ENCODE measurements around the gene GAB3.
"Not testable (repeated sequence)": the region's sequence is repeated elsewhere in the genome, so short reads cannot be mapped to it uniquely, and the experiment has no call there.

The GAB3 gene

GRCh38 chrX:154654925-154655324 is 96.0 kb downstream of the GAB3 start:
- DNase-seq = no peak

GRCh38 chrX:154654372-154654771 is 96.5 kb downstream of the GAB3 start:
- no peak for DNase-seq

DNA sequence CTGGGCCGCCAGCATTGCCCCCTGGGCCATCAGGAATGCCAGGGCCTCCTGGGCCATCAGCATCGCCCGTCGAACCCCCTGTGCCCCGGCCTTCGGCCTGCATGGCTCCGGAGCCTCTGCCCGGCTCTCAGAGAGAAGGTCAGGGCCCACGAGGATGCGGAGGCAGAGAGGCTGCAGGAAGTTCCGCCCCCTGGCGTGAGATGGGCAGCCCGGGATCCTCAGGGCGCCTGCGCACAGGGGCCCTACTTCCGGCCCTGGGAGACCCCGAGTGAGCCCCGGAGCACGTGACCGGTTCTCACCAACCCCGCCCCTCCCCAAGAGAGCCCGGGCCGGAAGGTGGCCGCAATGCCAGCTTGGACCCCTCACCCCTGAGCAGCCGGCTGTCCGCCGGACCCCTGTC is 97.5 kb downstream of the GAB3 start, which contains the start of gene CTAG2:
CTAG2 (minus strand) TSS at position 167 of the 400 bp plus-strand sequence; CDS start at position 103, 64 bp downstream.
- DNase-seq = not testable (repeated sequence)

- DNase-seq = no peak
Observed at GRCh38 chrX:154653048-154653401, 97.9 kb downstream of the GAB3 start.

GRCh38 chrX:154652311-154653047 is 98.4 kb downstream of the GAB3 start:
- DNase-seq = no peak

GRCh38 chrX:154650221-154650510 is 100.7 kb downstream of the GAB3 start:
- DNase-seq = no peak

- DNase-seq = no peak
Observed at GRCh38 chrX:154649503-154650220, 101.2 kb downstream of the GAB3 start.

GRCh38 chrX:154648931-154649330 is 101.9 kb downstream of the GAB3 start:
- DNase-seq = no peak

DNA sequence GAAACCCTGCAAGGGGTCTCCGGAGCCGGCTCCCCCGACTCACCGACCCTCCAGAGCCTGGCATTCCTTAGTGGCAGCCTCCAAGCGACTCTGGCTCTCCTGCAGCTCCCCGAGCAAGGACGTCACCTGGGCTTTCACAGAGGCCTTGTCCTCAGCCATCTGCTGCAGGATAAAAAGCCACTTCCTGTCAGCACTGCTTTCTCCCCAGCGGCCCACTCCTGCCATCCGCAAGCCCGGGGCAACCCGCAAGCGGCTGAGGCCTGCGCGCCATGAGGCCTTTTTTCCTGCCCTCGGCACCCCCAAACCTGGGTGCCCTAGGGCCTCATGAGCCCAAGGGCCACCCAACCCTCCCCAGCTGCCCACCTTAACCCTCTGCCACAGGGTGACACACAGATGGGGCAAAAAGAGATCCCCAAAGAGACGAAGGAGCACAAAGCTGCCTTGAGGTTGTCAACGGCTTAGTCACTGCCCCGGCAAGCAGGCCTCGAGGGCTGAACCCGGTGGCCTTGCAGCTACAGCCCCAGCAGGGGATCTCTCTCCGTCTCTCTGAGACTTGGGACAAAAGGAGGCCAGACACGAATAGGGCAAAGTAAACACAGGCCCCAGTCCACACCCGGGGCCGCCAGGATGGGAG is 105.0 kb downstream of the GAB3 start:
- not testable (repeated sequence) for DNase-seq

- DNase-seq = not testable (repeated sequence)
Observed at GRCh38 chrX:154643708-154644107, 107.2 kb downstream of the GAB3 start.

DNA sequence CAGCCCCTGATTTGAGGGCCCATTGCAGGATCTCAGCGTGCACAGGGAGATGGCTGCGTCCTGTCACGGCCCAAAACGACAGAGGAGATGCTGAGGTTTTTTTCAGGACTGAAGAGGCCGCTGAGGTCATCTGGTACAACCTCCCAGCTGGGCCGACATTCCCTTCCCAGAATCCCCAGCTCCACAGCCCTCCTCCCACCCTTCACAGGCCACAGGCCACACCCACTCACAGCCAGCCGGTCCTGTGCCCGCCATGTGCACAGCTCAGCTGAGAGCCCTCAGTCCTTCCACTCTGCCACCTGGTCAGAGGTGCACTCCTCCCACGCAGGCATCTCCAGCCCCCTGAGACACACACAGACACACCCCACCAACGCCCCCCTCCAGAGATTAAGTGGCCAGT is 109.1 kb downstream of the GAB3 start:
- not testable (repeated sequence) for DNase-seq

DNA sequence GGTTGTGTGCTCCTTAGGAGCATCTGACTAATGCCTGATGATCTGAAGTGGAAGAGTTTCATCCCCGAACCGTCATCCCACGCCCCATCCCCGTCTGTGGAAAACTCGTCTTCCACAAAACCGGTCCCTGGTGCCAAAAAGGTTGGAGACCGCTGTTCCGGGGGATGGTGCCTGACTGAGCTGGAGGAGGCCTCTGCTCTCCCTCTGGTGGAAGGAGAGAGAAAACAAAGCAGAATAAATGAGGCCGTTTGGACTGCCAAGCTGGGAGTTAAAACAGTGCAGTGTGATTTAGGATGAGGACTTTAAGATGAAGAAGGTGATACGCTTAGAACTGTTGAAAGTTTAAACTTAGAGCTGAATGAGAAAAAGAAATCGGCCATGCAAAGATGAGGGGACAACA is 117.2 kb downstream of the GAB3 start:
- DNase-seq = not testable (repeated sequence)

GRCh38 chrX:154630949-154631348 is 119.9 kb downstream of the GAB3 start:
- not testable (repeated sequence) for DNase-seq

GRCh38 chrX:154628960-154629359 is 121.9 kb downstream of the GAB3 start:
- not testable (repeated sequence) for DNase-seq
